ENCODE data around the gene KIF26B.

DNA sequence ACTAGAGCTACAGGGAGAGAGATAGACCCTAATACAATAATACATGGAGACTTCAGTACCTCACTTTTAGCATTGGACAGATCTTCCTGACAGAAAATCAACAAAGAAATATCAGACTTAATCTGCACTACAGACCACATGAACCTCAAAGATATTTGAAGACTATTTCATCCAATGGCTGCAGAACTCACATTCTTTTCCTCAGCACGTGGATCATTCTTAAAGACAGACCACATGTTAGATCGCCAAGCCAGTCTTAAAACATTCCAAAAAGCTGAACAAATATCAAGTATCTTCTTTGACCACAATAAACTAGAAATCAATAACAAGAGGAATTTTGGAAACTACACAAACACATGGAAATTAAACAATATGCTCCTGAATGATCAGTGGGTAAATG lies 576.0 kb downstream of the KIF26B start:
- no peak for TF ChIP-seq CEBPB (IDR thresholded peaks at IDR 0.05)
- TF ChIP-seq JUN (IDR thresholded peaks at IDR 0.05): no peak
- TF ChIP-seq POLR2A (IDR thresholded peaks at IDR 0.05; ENCODE audit: low read length): no peak
- TF ChIP-seq CHD4 (IDR thresholded peaks at IDR 0.05; ENCODE audit: borderline replicate concordance): no peak
- no peak for TF ChIP-seq ESRRA (IDR thresholded peaks at IDR 0.05; ENCODE audit: borderline replicate concordance, low read length)
- TF ChIP-seq TP53 (CRISPR knock-in tag; IDR thresholded peaks at IDR 0.05): no peak
- no peak for TF ChIP-seq MYC (IDR thresholded peaks at IDR 0.05; ENCODE audit: borderline replicate concordance, low read length)
- TF ChIP-seq, protein P1, sequence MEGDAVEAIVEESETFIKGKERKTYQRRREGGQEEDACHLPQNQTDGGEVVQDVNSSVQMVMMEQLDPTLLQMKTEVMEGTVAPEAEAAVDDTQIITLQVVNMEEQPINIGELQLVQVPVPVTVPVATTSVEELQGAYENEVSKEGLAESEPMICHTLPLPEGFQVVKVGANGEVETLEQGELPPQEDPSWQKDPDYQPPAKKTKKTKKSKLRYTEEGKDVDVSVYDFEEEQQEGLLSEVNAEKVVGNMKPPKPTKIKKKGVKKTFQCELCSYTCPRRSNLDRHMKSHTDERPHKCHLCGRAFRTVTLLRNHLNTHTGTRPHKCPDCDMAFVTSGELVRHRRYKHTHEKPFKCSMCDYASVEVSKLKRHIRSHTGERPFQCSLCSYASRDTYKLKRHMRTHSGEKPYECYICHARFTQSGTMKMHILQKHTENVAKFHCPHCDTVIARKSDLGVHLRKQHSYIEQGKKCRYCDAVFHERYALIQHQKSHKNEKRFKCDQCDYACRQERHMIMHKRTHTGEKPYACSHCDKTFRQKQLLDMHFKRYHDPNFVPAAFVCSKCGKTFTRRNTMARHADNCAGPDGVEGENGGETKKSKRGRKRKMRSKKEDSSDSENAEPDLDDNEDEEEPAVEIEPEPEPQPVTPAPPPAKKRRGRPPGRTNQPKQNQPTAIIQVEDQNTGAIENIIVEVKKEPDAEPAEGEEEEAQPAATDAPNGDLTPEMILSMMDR (IDR thresholded peaks at IDR 0.05): no peak
- TF ChIP-seq, protein P2, sequence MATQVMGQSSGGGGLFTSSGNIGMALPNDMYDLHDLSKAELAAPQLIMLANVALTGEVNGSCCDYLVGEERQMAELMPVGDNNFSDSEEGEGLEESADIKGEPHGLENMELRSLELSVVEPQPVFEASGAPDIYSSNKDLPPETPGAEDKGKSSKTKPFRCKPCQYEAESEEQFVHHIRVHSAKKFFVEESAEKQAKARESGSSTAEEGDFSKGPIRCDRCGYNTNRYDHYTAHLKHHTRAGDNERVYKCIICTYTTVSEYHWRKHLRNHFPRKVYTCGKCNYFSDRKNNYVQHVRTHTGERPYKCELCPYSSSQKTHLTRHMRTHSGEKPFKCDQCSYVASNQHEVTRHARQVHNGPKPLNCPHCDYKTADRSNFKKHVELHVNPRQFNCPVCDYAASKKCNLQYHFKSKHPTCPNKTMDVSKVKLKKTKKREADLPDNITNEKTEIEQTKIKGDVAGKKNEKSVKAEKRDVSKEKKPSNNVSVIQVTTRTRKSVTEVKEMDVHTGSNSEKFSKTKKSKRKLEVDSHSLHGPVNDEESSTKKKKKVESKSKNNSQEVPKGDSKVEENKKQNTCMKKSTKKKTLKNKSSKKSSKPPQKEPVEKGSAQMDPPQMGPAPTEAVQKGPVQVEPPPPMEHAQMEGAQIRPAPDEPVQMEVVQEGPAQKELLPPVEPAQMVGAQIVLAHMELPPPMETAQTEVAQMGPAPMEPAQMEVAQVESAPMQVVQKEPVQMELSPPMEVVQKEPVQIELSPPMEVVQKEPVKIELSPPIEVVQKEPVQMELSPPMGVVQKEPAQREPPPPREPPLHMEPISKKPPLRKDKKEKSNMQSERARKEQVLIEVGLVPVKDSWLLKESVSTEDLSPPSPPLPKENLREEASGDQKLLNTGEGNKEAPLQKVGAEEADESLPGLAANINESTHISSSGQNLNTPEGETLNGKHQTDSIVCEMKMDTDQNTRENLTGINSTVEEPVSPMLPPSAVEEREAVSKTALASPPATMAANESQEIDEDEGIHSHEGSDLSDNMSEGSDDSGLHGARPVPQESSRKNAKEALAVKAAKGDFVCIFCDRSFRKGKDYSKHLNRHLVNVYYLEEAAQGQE (IDR thresholded peaks at IDR 0.05): no peak
- TF ChIP-seq, protein P3, sequence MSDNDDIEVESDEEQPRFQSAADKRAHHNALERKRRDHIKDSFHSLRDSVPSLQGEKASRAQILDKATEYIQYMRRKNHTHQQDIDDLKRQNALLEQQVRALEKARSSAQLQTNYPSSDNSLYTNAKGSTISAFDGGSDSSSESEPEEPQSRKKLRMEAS (IDR thresholded peaks at IDR 0.05): no peak

All from A549 (cell line).